DND-41 (cell line): ENCODE measurements around the gene SLC35G4.
"Not testable (repeated sequence)": the region's sequence is repeated elsewhere in the genome, so short reads cannot be mapped to it uniquely, and the experiment has no call there.

Experiments used
- CTCF ChIP-seq: IDR thresholded peaks from 2 replicates; pipeline ENCODE4 v1.5.1; 2012; ENCODE audit warnings: borderline replicate concordance, low read length, moderate library complexity, mild to moderate bottlenecking; ENCODE audit not compliant: poor library complexity, severe bottlenecking; ENCODE audit errors: extremely low read depth
- EZH2 ChIP-seq: IDR thresholded peaks from 3 replicates; pipeline ENCODE4 v1.6.1; 2012; ENCODE audit warnings: borderline replicate concordance, low read depth, mild to moderate bottlenecking, moderate library complexity, low read length, inconsistent platforms; ENCODE audit not compliant: severe bottlenecking

- not testable (repeated sequence) for TF ChIP-seq CTCF, EZH2
Observed at GRCh38 chr18:11613073-11613472, 3.7 kb downstream of the SLC35G4 start.
